A549 (cell line): ENCODE measurements around the gene SPECC1L. TPM values are rescaled to one million over a fixed set of nuclear protein-coding genes. Genes with fewer than 3 reads are reported as not detected.

Experiments used
- ATAC-seq, 2 experiments: fragments of 200-7000 bp in 1 of 2; fragments of >200 bp in 1 of 2; cut with Nextera tagmentation in 1 of 2; cut with Tn5 transposase in 1 of 2; 3 replicates each; pipeline versions ENCODE4 v1.8.0 to v1.9.1; 2018 to 2020; ENCODE audit warnings: mild to moderate bottlenecking in 1 of 2, moderate library complexity in 1 of 2
- CTCF ChIA-PET: fragments of 300-600 bp; sonication (Branson Sonifier 250); formaldehyde crosslinking; extraction: SDS; loops from one replicate; lab custom pipeline; 2021; ENCODE audit warnings: antibody characterized with exemption, inconsistent platforms; lab: Yijun Ruan, JAX
- POLR2A ChIA-PET: fragments of 350-600 bp; formaldehyde crosslinking; extraction: SDS; loops from one replicate; lab custom pipeline; 2021; ENCODE audit warnings: antibody characterized with exemption, inconsistent platforms; lab: Yijun Ruan, JAX
- DNase-seq, 2 experiments: peaks; one replicate each; pipeline versions ENCODE4 v3.0.0 to v3.0.0-alpha.2; 2011 to 2016; ENCODE audit warnings: low read depth in 1 of 2, low spot score in 1 of 2
- FAIRE-seq: peaks from 2 replicates; lab custom pipeline; 2011; peaks lifted over from hg19 to GRCh38; lab: Jason Lieb, UNC
- H3K27ac ChIP-seq, 2 experiments: fragments of >200 bp; sonication (Bioruptor Twin); formaldehyde crosslinking; 3 replicates each; pipeline ENCODE4 v1.5.1; 2016 to 2017
- H3K4me1 ChIP-seq: fragments of >200 bp; sonication (Bioruptor Twin); formaldehyde crosslinking; 3 replicates; pipeline ENCODE4 v1.6.1; 2016
- H3K4me2 ChIP-seq: fragments of >200 bp; sonication (Bioruptor Twin); formaldehyde crosslinking; 3 replicates; pipeline ENCODE4 v1.6.1; 2016
- H3K4me3 ChIP-seq: fragments of >200 bp; sonication (Bioruptor Twin); formaldehyde crosslinking; 3 replicates; pipeline ENCODE4 v1.5.1; 2016
- H3K9me3 ChIP-seq: fragments of >200 bp; sonication (Bioruptor Twin); formaldehyde crosslinking; 3 replicates; pipeline ENCODE4 v1.6.1; 2016
- BHLHE40 ChIP-seq: IDR thresholded peaks from 2 replicates; pipeline ENCODE4 v1.6.1; 2012; ENCODE audit warnings: low read depth, low read length, inconsistent platforms
- CBX2 ChIP-seq: fragments of 200-600 bp; sonication (generic); IDR thresholded peaks from 2 replicates; pipeline ENCODE4 v1.6.1; 2016; ENCODE audit warnings: low read depth, mild to moderate bottlenecking, borderline replicate concordance
- CHD4 ChIP-seq: fragments of 200-600 bp; sonication (generic); IDR thresholded peaks from 2 replicates; pipeline ENCODE4 v1.6.1; 2016; ENCODE audit warnings: antibody characterized with exemption, mild to moderate bottlenecking, borderline replicate concordance
- CTCF ChIP-seq: fragments of >200 bp; sonication (Bioruptor Twin); formaldehyde crosslinking; IDR thresholded peaks from 3 replicates; pipeline ENCODE4 v1.5.1; 2016
- FOSB ChIP-seq: fragments of 250-450 bp; sonication (Bioruptor Pico); IDR thresholded peaks from 2 replicates; pipeline ENCODE4 v1.5.0; 2020; ENCODE audit warnings: mild to moderate bottlenecking, moderate library complexity
- HDAC2 ChIP-seq: fragments of 200-600 bp; sonication (generic); IDR thresholded peaks from 2 replicates; pipeline ENCODE4 v1.6.1; 2016
- HEYL ChIP-seq: fragments of 250-450 bp; sonication (Bioruptor Pico); IDR thresholded peaks from 2 replicates; pipeline ENCODE4 v1.8.0; 2021; ENCODE audit warnings: mild to moderate bottlenecking, moderate library complexity
- HOXA7 ChIP-seq: fragments of 250-450 bp; sonication (Bioruptor Pico); IDR thresholded peaks from 2 replicates; pipeline ENCODE4 v1.5.0; 2020; ENCODE audit warnings: mild to moderate bottlenecking, moderate library complexity
- JUN ChIP-seq, 2 experiments: fragments of >200 bp; sonication (Bioruptor Twin); formaldehyde crosslinking; IDR thresholded peaks; 2 replicates in 1 of 2; 3 replicates in 1 of 2; pipeline ENCODE4 v1.6.1; 2016 to 2017
- JUNB ChIP-seq: fragments of >200 bp; sonication (Bioruptor Twin); formaldehyde crosslinking; IDR thresholded peaks from 2 replicates; pipeline ENCODE4 v1.6.1; 2016
- KDM1A ChIP-seq: fragments of 200-600 bp; sonication (generic); IDR thresholded peaks from 2 replicates; pipeline ENCODE4 v1.6.1; 2016; ENCODE audit warnings: low read depth, mild to moderate bottlenecking
- KDM5A ChIP-seq: fragments of 200-600 bp; sonication (generic); IDR thresholded peaks from 2 replicates; pipeline ENCODE4 v1.6.1; 2016; ENCODE audit warnings: antibody characterized with exemption, mild to moderate bottlenecking
- MAFK ChIP-seq: fragments of 450-650 bp; IDR thresholded peaks from 2 replicates; pipeline ENCODE4 v1.6.1; 2014; ENCODE audit not compliant: partially characterized antibody
- PHF8 ChIP-seq: fragments of 200-600 bp; sonication (generic); IDR thresholded peaks from 2 replicates; pipeline ENCODE4 v1.6.1; 2016; ENCODE audit warnings: low read depth, mild to moderate bottlenecking, antibody characterized with exemption, moderate library complexity, borderline replicate concordance
- RAD21 ChIP-seq, 2 experiments: fragments of >200 bp in 1 of 2; sonication (Bioruptor Twin) in 1 of 2; formaldehyde crosslinking in 1 of 2; IDR thresholded peaks in 1 of 2; conservative IDR thresholded peaks in 1 of 2; 2 replicates in 1 of 2; 3 replicates in 1 of 2; pipeline ENCODE4 v1.6.1; 2012 to 2018; ENCODE audit warnings: inconsistent platforms in 1 of 2
- RFX5 ChIP-seq: fragments of 450-650 bp; IDR thresholded peaks from 2 replicates; pipeline ENCODE4 v1.7.1; 2014; ENCODE audit warnings: antibody characterized with exemption, mild to moderate bottlenecking, moderate library complexity
- RNF2 ChIP-seq: fragments of 200-600 bp; sonication (generic); IDR thresholded peaks from 2 replicates; pipeline ENCODE4 v1.6.1; 2016; ENCODE audit warnings: low read depth, mild to moderate bottlenecking, antibody characterized with exemption, moderate library complexity, borderline replicate concordance
- SREBF2 ChIP-seq: fragments of 450-650 bp; IDR thresholded peaks from 2 replicates; pipeline ENCODE4 v1.6.1; 2014; ENCODE audit warnings: mild to moderate bottlenecking, moderate library complexity
- TFCP2L1 ChIP-seq: fragments of 250-450 bp; sonication (Bioruptor Pico); IDR thresholded peaks from 2 replicates; pipeline ENCODE4 v1.5.0; 2021; ENCODE audit warnings: mild to moderate bottlenecking
- TP53 ChIP-seq: fragments of 250-450 bp; sonication (Bioruptor Pico); IDR thresholded peaks from 2 replicates; pipeline ENCODE4 v1.5.0; 2021; ENCODE audit warnings: mild to moderate bottlenecking, moderate library complexity
- ZNF302 ChIP-seq: fragments of 250-450 bp; sonication (Bioruptor Pico); IDR thresholded peaks from 2 replicates; pipeline ENCODE4 v1.9.0; 2021; ENCODE audit warnings: inconsistent platforms, mild to moderate bottlenecking, moderate library complexity
- WGBS: methylation state at CpG from one replicate; pipeline ENCODE4 v1.1.6; 2017; ENCODE audit errors: missing lambda C conversion rate; 5-methylcytosine and 5-hydroxymethylcytosine counted together
- polyA plus RNA-seq, 4 experiments: library from polyadenylated mRNA; depleted of rRNA in 3 of 4; stranded (reverse); fragments of >200 nt; fragmentation: RNase III in 1 of 4; extraction: RNeasy Plus Mini Kit Qiagen cat#74134 plus additional on column Dnase treatment in 1 of 4; gene quantifications; 2 replicates in 3 of 4; 3 replicates in 1 of 4; pipeline ENCODE4 v1.2.3, GENCODE V29; 2011 to 2017
- TF ChIP-seq, protein P1 (sequence below): fragments of 150-350 bp; IDR thresholded peaks from 2 replicates; pipeline ENCODE4 v1.6.1; 2014; ENCODE audit warnings: low read depth, mild to moderate bottlenecking, low read length
- TF ChIP-seq, protein P2 (sequence below): IDR thresholded peaks from 2 replicates; pipeline ENCODE4 v1.6.1; 2012; ENCODE audit warnings: low read depth, borderline replicate concordance
- TF ChIP-seq, protein P3 (sequence below): fragments of >200 bp; sonication (Bioruptor Twin); formaldehyde crosslinking; IDR thresholded peaks from 2 replicates; pipeline ENCODE4 v1.6.1; 2016

The SPECC1L gene
- polyA plus RNA-seq, 2 of the 4 experiments (the other 2 are of a cell fraction): 14.8 to 25.2 TPM

DNA sequence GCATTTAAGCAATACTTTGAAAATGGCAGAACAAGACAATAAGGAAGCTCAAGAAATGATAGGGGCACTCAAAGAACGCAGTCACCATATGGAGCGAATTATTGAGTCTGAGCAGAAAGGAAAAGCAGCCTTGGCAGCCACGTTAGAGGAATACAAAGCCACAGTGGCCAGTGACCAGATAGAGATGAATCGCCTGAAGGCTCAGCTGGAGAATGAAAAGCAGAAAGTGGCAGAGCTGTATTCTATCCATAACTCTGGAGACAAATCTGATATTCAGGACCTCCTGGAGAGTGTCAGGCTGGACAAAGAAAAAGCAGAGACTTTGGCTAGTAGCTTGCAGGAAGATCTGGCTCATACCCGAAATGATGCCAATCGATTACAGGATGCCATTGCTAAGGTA, 51.9 kb downstream of the SPECC1L start (continued):
- TF ChIP-seq, protein P1, sequence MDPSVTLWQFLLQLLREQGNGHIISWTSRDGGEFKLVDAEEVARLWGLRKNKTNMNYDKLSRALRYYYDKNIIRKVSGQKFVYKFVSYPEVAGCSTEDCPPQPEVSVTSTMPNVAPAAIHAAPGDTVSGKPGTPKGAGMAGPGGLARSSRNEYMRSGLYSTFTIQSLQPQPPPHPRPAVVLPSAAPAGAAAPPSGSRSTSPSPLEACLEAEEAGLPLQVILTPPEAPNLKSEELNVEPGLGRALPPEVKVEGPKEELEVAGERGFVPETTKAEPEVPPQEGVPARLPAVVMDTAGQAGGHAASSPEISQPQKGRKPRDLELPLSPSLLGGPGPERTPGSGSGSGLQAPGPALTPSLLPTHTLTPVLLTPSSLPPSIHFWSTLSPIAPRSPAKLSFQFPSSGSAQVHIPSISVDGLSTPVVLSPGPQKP: no peak
- no peak for TF ChIP-seq HOXA7 (CRISPR knock-in tag)
- no peak for TF ChIP-seq RFX5
- TF ChIP-seq PHF8: no peak
- no peak for TF ChIP-seq KDM5A
- TF ChIP-seq, all 56 proteins: peak for 0

DNA sequence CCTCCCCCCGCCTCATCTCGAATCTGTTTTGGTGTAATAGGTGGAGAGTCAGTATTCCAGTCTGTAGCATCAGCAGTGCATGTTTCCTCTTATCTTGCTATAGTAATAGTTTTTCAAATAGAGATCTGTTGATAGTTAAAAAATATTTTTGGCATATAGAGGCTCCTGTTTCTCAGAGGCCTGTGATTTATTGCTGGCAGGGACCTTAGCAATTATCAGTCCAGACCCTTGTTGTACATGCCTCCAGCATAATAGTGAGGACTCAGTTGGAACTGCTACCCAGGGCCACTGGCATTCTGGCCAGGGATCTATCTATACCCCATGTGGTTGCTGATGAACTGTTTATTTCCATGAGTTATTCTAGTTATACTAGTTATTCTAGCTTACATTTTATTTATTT, 52.6 kb downstream of the SPECC1L start:
- H3K27ac ChIP-seq: no peak overlapping the region
- H3K4me1 ChIP-seq: peaks cover 32% of the 10 kb centered on the region
- H3K9me3 ChIP-seq: no peaks in the 10 kb centered on the region
- TF ChIP-seq RFX5 (no peak), TP53 (CRISPR knock-in tag) (no peak), ZNF302 (CRISPR knock-in tag) (no peak), CTCF (no peak), KDM1A (no peak), HEYL (CRISPR knock-in tag) (no peak), JUN (IDR thresholded peaks at IDR 0.05) (no peak)
- TF ChIP-seq, protein P1: no peak
- peak overlapping the region; percentile 48 for H3K4me2 ChIP-seq
- no peak overlapping the region for H3K4me3 ChIP-seq
- WGBS: 86% methylated on average over 2 of the region's 2 CpGs
- FAIRE-seq: no peak
- DNase-seq: no peak
- ATAC-seq: no peak
- CTCF ChIA-PET: interaction anchor here (1.2 kb wide), 1 partner anchor 133 kb away, joined by 3 read pairs; no protein-coding TSS in a partner anchor
- POLR2A ChIA-PET: no interaction called here

GRCh38 chr22:24323695-24324094, 53.1 kb downstream of the SPECC1L start:
- ChIA-PET POLR2A (no interaction called here), CTCF (no interaction called here)
- peaks cover 31% of the 10 kb centered on the region for H3K4me1 ChIP-seq
- H3K27ac ChIP-seq: no peak overlapping the region
- DNase-seq (peak in 1 of 2 experiments; percentile 19), ATAC-seq (no peak), FAIRE-seq (no peak)
- H3K9me3 ChIP-seq: no peaks in the 10 kb centered on the region
- WGBS: 4% methylated on average over 3 of the region's 3 CpGs
- H3K4me2 ChIP-seq: peak overlapping the region; percentile 48
- TF ChIP-seq HOXA7 (CRISPR knock-in tag) (no peak), RFX5 (no peak), CBX2 (no peak), HEYL (CRISPR knock-in tag) (no peak), KDM1A (no peak), JUN (IDR thresholded peaks at IDR 0.05) (no peak), JUNB (no peak), FOSB (CRISPR knock-in tag) (no peak)
- no peak overlapping the region for H3K4me3 ChIP-seq

DNA sequence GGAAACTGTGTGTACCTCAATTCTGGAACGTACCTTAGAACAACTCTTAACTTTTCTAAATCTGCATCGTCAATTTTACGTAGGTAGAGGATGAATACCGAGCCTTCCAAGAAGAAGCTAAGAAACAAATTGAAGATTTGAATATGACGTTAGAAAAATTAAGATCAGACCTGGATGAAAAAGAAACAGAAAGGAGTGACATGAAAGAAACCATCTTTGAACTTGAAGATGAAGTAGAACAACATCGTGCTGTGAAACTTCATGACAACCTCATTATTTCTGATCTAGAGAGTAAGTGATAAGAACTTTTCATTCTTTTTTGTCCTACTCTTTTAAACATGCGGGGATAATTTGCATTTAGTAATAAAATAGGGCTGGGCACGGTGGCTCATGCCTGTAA, 53.5 kb downstream of the SPECC1L start:
- ATAC-seq (no peak), DNase-seq (no peak), FAIRE-seq (no peak)
- ChIA-PET POLR2A (no interaction called here), CTCF (interaction anchor here (0.7 to 1.5 kb wide), 4 partner anchors 9 to 198 kb away, joined by 3 to 5 read pairs (median 4); no protein-coding TSS in a partner anchor)
- no peaks in the 10 kb centered on the region for H3K9me3 ChIP-seq
- H3K27ac ChIP-seq: no peak overlapping the region
- 79% methylated on average over 8 of the region's 8 CpGs for WGBS
- H3K4me3 ChIP-seq: no peak overlapping the region
- H3K4me1 ChIP-seq: peaks cover 27% of the 10 kb centered on the region
- H3K4me2 ChIP-seq: peak overlapping the region; percentile 48
- no peak for TF ChIP-seq JUNB
- TF ChIP-seq TFCP2L1: no peak
- no peak for TF ChIP-seq HOXA7 (CRISPR knock-in tag)
- TF ChIP-seq, protein P2, sequence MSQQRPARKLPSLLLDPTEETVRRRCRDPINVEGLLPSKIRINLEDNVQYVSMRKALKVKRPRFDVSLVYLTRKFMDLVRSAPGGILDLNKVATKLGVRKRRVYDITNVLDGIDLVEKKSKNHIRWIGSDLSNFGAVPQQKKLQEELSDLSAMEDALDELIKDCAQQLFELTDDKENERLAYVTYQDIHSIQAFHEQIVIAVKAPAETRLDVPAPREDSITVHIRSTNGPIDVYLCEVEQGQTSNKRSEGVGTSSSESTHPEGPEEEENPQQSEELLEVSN: no peak
- TF ChIP-seq RNF2: no peak
- no peak for TF ChIP-seq HDAC2
- no peak for TF ChIP-seq BHLHE40
- TF ChIP-seq, protein P3, sequence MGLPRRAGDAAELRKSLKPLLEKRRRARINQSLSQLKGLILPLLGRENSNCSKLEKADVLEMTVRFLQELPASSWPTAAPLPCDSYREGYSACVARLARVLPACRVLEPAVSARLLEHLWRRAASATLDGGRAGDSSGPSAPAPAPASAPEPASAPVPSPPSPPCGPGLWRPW: no peak
- TF ChIP-seq PHF8: no peak
- TF ChIP-seq SREBF2: no peak
- TF ChIP-seq RAD21 (conservative IDR thresholded peaks at IDR 0.05 in 1 of 2, IDR thresholded peaks at IDR 0.05 in 1 of 2): no peak
- TF ChIP-seq CHD4: no peak
- TF ChIP-seq MAFK: no peak
